ENCODE results near the gene LRRC10B.

GRCh38 chr11:61528114-61528513 is 19.6 kb downstream of the LRRC10B start:
- TF ChIP-seq CTCF (conservative IDR thresholded peaks at IDR 0.05) (no peak), EZH2 (IDR thresholded peaks at IDR 0.05; ENCODE audit: low read depth) (no peak)

All from PC-9 (cell line).